Erythroblast (primary cell): ENCODE results near the gene ARID3B.

Experiments used
- DNase-seq, 2 experiments: peaks; one replicate each; lab custom pipeline; 2025; lab: John Stamatoyannopoulos, UW
- GATA1 ChIP-seq: IDR thresholded peaks from 2 replicates; pipeline ENCODE4 v1.6.1; 2011; ENCODE audit warnings: low read depth, mild to moderate bottlenecking, control low read depth, low read length, moderate library complexity
- POLR2A ChIP-seq: IDR thresholded peaks from 2 replicates; pipeline ENCODE4 v1.6.1; 2011; ENCODE audit warnings: mild to moderate bottlenecking, low read length

Gene ARID3B

DNA sequence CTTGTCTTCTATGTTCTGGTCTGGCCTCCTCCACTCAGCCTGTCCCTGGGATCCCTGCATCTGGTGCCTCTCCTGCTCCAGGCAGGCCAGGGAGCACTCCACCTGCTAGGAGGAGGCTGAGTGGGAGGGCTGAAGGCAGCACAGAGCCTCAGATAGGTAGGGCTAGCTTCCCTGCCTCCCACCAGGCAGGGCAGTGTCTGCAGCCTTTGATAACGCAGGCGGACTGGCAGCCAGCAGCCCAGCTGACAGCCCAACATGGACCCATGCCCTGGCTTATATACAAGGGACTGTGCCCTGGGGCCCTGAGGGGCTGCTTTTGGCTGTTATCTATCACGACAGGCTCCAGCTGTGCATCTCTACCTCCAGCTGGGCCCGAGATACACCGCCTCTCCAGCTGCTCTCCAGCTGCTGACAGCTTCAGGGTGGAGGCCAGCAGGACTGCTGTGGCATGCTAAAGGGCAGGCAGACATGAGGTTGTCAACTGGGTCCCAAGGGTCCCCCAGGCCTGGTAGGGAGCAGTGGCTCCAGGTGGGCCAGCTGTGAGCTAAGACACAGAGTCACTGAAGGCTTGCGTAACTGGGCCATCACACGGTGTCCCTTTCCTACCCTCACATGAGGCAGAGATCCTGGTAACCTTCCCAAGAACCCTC lies 69.4 kb downstream of the ARID3B start:
- peak; percentile 99 to 100 for DNase-seq

DNA sequence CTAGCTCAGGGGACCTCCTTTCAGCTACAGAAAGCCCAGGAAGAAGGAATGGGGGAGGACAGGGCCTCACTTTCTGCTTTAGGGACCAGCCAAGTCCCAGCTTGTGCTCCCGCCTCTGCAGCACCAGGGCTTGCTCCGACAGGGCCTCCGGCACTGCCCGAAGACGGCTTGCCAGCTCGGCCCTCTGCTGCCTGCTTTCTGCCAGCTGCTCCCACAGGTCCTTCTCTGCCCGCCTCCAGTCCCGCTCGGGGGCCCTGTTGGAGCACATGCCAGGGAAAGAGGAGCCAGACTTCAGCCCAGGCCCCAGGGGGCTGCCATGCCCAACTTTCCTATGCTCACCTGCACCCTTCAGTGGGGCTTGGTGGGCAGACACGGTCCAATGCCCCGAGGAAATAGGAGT lies 70.3 kb downstream of the ARID3B start:
- DNase-seq, result no peak
- no peak for TF ChIP-seq POLR2A
- no peak for TF ChIP-seq GATA1

More for the DNA sequence above, 69.4 kb downstream of the ARID3B start:
- TF ChIP-seq GATA1, result peak; percentile 99
- peak; percentile 87 for TF ChIP-seq POLR2A

GRCh38 chr15:74611834-74612233 lies 70.8 kb downstream of the ARID3B start:
- peak in 1 of 2 experiments; percentile 37 for DNase-seq
- TF ChIP-seq GATA1, result no peak
- no peak for TF ChIP-seq POLR2A

GRCh38 chr15:74612677-74613076 lies 71.7 kb downstream of the ARID3B start:
- no peak for DNase-seq
- TF ChIP-seq POLR2A (no peak), GATA1 (no peak)

- peak in 1 of 2 experiments; percentile 52 for DNase-seq
- TF ChIP-seq GATA1 (no peak), POLR2A (no peak)
These were observed 72.3 kb downstream of the ARID3B start for GRCh38 chr15:74613089-74613952.

DNA sequence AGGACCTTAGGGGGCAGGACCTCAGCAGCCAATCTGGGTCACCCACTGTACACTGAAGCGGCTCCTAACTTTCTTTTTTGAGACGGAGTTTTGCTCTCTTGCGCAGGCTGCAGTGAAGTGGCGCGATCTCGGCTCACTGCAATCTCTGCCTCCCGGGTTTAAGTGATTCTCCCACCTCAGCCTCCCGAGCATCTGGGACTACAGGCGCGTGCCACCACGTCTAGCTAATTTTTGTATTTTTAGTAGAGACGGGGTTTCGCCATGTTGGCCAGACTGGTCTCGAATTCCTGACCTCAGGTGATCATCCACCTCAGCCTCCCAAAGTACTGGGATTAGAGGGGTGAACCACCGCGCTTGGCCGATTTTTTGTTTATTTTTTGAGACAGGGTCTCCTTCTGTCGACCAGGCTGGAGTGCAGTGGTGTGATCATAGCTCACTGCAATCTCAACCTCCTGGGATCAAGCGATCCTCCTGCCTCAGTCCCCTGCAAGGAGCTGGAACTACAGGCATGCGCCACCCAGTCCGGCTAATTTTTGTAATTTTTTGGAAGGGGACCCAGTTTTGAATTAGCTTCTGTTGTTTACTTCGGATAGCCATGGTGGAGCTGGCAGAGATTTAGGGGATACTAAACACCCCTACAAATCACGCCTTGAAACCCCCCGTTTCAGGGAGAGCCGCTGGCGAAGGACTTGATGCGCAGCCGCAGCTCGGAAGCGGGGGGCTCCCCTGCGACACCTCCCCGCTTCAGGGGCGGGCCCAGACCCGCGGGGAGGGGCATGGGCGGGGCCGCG lies 73.1 kb downstream of the ARID3B start:
- no peak for DNase-seq
- TF ChIP-seq GATA1 (no peak), POLR2A (no peak)

GRCh38 chr15:74614744-74615507 lies 73.9 kb downstream of the ARID3B start:
- DNase-seq, result peak; percentile 88 to 92
- TF ChIP-seq POLR2A (no peak), GATA1 (no peak)

GRCh38 chr15:74615508-74616365 lies 74.7 kb downstream of the ARID3B start, which contains the start of gene CLK3:
TSS of gene CLK3 (plus strand) at chr15:74615836. CDS start at chr15:74619197, 3,361 bp downstream.
- TF ChIP-seq GATA1 (no peak), POLR2A (peak; percentile 76)
- peak; percentile 96 to 98 for DNase-seq

DNA sequence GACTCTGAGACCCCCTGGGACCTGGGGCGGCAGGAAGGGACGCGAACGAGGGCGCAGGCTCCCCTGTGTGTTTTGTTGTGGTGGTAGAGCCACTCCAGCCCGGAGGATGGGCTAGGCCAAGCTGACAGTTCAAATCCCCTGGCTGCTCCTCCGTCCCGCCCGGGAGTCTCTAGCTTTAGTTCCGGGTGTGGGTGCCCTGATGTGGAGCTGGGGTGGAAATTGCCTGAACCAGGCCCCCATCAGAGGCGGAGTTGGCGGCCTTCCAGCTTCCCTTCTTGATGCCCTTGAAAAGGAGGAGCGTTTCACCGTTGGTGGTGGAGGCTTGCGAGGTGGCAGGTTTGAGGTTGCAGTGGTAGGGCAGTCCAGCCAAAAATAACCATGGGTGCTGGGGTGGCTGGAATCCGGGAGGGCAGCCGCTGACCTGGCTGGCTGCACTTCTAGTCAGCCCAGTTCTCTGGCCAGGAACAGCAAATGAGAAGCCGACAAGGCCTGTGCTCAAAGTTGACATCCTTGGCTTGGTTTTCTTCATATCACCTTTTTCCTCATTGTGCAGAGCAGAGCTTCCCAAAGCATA lies 75.4 kb downstream of the ARID3B start:
- DNase-seq, result peak; percentile 90 to 94
- TF ChIP-seq GATA1, result no peak
- peak; percentile 67 for TF ChIP-seq POLR2A

GRCh38 chr15:74616996-74617395 lies 76.0 kb downstream of the ARID3B start:
- TF ChIP-seq GATA1, result no peak
- TF ChIP-seq POLR2A, result no peak
- DNase-seq, result peak; percentile 68 to 76

DNA sequence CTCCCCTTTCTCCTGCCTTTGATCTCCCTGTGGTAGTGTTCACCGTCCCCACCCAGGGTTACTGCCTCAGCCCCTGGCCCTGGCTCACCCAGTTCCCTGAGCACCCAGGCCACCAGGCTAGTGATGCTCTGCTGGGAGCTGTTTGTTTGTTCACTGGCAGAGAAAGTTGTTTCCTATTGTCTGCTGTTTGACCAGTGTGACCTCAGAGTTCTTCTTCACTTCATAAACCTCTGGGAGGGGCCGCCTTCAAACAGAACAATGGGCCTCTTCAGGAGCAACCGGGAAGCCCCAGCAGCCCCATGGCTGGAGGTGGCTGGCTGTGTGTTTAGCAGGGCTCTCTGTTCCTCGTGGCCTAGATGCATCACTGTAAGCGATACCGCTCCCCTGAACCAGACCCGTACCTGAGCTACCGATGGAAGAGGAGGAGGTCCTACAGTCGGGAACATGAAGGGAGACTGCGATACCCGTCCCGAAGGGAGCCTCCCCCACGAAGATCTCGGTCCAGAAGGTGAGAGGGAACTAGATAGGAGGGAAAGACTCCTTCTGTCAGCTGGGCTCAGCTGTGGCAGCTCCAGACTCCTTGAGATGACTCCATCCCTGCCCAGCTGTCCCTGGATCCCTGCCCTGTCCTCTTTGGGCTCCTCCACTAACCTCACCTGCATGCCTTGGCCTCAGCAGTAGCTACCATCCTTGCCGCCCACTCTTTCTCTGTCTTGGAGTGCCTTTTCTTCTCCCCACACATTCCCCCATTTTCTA lies 78.0 kb downstream of the ARID3B start:
- DNase-seq, result no peak
- TF ChIP-seq POLR2A, result no peak
- no peak for TF ChIP-seq GATA1
